ENCODE data around the gene SLC12A1. TPM values are rescaled to one million over a fixed set of nuclear protein-coding genes. Genes with fewer than 3 reads are reported as not detected.

Gene SLC12A1
- polyA plus RNA-seq (2012; ENCODE audit: insufficient read length, low read depth), result not detected

DNA sequence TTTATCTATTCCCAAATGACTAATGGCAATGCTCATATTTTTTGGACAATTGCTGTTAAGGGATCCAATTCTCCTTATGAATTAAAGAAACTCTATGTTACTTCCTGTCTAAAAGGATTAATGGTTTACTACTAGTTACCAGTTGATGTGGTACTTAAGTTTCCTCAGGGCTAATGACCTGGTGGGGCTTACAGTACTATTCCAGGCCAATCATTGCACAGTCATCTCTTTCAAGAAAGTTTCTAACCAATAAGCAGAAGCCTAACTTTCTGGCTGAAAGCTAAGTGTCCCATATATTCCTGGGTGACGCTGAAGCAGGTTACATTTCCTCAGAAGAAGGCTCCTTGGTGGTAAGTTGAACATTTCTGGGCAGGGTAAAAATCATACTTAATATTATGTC, at the start of gene SLC12A1:
SLC12A1 (plus strand) TSS at position 322 of the 400 bp plus-strand sequence. CDS start 1,418 bp downstream, outside the sequence.
- no peak for TF ChIP-seq FOXP2 (optimal IDR thresholded peaks at IDR 0.05; ENCODE audit: borderline replicate concordance, extremely low read depth, extremely low read length, insufficient read depth)
- TF ChIP-seq TAF1 (IDR thresholded peaks at IDR 0.05; ENCODE audit: borderline replicate concordance, insufficient read depth, low read length), result no peak
- no peak for TF ChIP-seq POLR2AphosphoS5 (IDR thresholded peaks at IDR 0.05; ENCODE audit: low read depth, low read length)
- TF ChIP-seq SIN3A (IDR thresholded peaks at IDR 0.05; ENCODE audit: borderline replicate concordance, insufficient read depth, low read length), result no peak
- TF ChIP-seq, protein P1, sequence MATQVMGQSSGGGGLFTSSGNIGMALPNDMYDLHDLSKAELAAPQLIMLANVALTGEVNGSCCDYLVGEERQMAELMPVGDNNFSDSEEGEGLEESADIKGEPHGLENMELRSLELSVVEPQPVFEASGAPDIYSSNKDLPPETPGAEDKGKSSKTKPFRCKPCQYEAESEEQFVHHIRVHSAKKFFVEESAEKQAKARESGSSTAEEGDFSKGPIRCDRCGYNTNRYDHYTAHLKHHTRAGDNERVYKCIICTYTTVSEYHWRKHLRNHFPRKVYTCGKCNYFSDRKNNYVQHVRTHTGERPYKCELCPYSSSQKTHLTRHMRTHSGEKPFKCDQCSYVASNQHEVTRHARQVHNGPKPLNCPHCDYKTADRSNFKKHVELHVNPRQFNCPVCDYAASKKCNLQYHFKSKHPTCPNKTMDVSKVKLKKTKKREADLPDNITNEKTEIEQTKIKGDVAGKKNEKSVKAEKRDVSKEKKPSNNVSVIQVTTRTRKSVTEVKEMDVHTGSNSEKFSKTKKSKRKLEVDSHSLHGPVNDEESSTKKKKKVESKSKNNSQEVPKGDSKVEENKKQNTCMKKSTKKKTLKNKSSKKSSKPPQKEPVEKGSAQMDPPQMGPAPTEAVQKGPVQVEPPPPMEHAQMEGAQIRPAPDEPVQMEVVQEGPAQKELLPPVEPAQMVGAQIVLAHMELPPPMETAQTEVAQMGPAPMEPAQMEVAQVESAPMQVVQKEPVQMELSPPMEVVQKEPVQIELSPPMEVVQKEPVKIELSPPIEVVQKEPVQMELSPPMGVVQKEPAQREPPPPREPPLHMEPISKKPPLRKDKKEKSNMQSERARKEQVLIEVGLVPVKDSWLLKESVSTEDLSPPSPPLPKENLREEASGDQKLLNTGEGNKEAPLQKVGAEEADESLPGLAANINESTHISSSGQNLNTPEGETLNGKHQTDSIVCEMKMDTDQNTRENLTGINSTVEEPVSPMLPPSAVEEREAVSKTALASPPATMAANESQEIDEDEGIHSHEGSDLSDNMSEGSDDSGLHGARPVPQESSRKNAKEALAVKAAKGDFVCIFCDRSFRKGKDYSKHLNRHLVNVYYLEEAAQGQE (IDR thresholded peaks at IDR 0.05; ENCODE audit: insufficient read depth in 1 of 2, low read depth in 2 of 2, low read length in 2 of 2), result no peak

DNA sequence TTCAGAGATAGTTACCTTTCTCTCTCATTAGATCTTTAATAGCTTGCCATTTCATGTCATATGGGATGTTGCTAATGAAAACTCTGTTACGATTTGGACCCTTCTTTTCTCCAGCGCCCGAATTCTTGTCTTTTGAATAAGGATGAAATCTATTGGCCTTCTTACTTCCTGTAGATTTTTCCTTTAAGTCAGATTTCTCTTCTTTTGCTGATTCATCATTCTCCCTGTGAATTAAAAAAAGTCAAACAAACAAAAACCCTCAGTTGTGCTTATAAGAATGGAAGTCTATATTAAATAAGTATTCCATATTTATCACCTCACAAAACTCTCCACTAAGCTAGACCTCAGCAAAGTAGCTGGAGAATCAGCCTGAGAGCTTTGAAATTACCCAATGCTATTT, 37.5 kb upstream of the SLC12A1 start:
- TF ChIP-seq POLR2AphosphoS5 (IDR thresholded peaks at IDR 0.05; ENCODE audit: low read depth, low read length) (no peak), TAF1 (IDR thresholded peaks at IDR 0.05; ENCODE audit: borderline replicate concordance, insufficient read depth, low read length) (no peak), SIN3A (IDR thresholded peaks at IDR 0.05; ENCODE audit: borderline replicate concordance, insufficient read depth, low read length) (no peak), FOXP2 (optimal IDR thresholded peaks at IDR 0.05; ENCODE audit: borderline replicate concordance, extremely low read depth, extremely low read length, insufficient read depth) (no peak)
- TF ChIP-seq, protein P1 (IDR thresholded peaks at IDR 0.05; ENCODE audit: insufficient read depth in 1 of 2, low read depth in 2 of 2, low read length in 2 of 2), result no peak

GRCh38 chr15:48170981-48171380, 35.1 kb upstream of the SLC12A1 start:
- TF ChIP-seq FOXP2 (optimal IDR thresholded peaks at IDR 0.05; ENCODE audit: borderline replicate concordance, extremely low read depth, extremely low read length, insufficient read depth) (no peak), TAF1 (IDR thresholded peaks at IDR 0.05; ENCODE audit: borderline replicate concordance, insufficient read depth, low read length) (no peak), POLR2AphosphoS5 (IDR thresholded peaks at IDR 0.05; ENCODE audit: low read depth, low read length) (no peak), SIN3A (IDR thresholded peaks at IDR 0.05; ENCODE audit: borderline replicate concordance, insufficient read depth, low read length) (no peak)
- TF ChIP-seq, protein P1 (IDR thresholded peaks at IDR 0.05; ENCODE audit: insufficient read depth in 1 of 2, low read depth in 2 of 2, low read length in 2 of 2), result no peak

DNA sequence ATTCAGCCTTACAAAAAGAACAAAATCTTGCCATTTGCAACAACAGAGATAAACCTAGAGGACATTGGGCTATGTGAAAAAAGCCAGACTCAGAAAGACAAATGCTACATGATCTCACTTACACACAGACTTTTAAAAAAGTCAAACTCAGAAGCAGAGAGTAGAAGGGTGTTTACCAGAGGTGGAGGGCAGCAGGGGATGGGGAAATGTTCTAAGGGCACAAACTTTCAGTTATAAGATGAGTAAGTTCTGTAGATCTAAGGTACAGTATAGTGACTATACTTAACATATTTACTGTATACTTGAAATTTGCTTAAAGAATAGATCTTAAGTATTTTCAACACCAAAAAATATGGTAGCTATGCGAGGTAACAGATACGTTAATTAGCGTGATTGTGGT, 31.0 kb upstream of the SLC12A1 start:
- no peak for TF ChIP-seq SIN3A (IDR thresholded peaks at IDR 0.05; ENCODE audit: borderline replicate concordance, insufficient read depth, low read length)
- no peak for TF ChIP-seq POLR2AphosphoS5 (IDR thresholded peaks at IDR 0.05; ENCODE audit: low read depth, low read length)
- TF ChIP-seq FOXP2 (optimal IDR thresholded peaks at IDR 0.05; ENCODE audit: borderline replicate concordance, extremely low read depth, extremely low read length, insufficient read depth), result no peak
- TF ChIP-seq, protein P1 (IDR thresholded peaks at IDR 0.05; ENCODE audit: insufficient read depth in 1 of 2, low read depth in 2 of 2, low read length in 2 of 2), result no peak
- no peak for TF ChIP-seq TAF1 (IDR thresholded peaks at IDR 0.05; ENCODE audit: borderline replicate concordance, insufficient read depth, low read length)

- TF ChIP-seq FOXP2 (optimal IDR thresholded peaks at IDR 0.05; ENCODE audit: borderline replicate concordance, extremely low read depth, extremely low read length, insufficient read depth) (no peak), POLR2AphosphoS5 (IDR thresholded peaks at IDR 0.05; ENCODE audit: low read depth, low read length) (no peak), SIN3A (IDR thresholded peaks at IDR 0.05; ENCODE audit: borderline replicate concordance, insufficient read depth, low read length) (no peak), TAF1 (IDR thresholded peaks at IDR 0.05; ENCODE audit: borderline replicate concordance, insufficient read depth, low read length) (no peak)
- TF ChIP-seq, protein P1 (IDR thresholded peaks at IDR 0.05; ENCODE audit: insufficient read depth in 1 of 2, low read depth in 2 of 2, low read length in 2 of 2), result no peak
Measured at GRCh38 chr15:48176112-48176511, 30.0 kb upstream of the SLC12A1 start.

Measured in PFSK-1 (cell line).